GM12878 (cell line): ENCODE measurements around the gene RBL2. TPM values are rescaled to one million over a fixed set of nuclear protein-coding genes. Genes with fewer than 3 reads are reported as not detected.

Experiments used
- ATAC-seq: fragments of 200-7000 bp; cut with Tn5 transposase; 3 replicates; pipeline ENCODE4 v1.9.1; 2020; ENCODE audit warnings: mild to moderate bottlenecking, moderate library complexity
- BruUV-seq: library from RNA; stranded (reverse); fragments of 400-500 nt; replicated peaks from 2 replicates; lab custom pipeline; 2021; lab: Mats Ljungman, UMichigan
- CTCF ChIA-PET: fragments of 300-600 bp; sonication (Branson Sonifier 250); formaldehyde crosslinking; extraction: SDS; loops from one replicate; lab custom pipeline; 2021; ENCODE audit warnings: inconsistent platforms; lab: Yijun Ruan, JAX
- POLR2A ChIA-PET: fragments of 350-600 bp; formaldehyde crosslinking; extraction: SDS; loops from one replicate; lab custom pipeline; 2021; ENCODE audit warnings: inconsistent platforms; lab: Charles Lee
- RAD21 ChIA-PET: fragments of 300-600 bp; sonication (Branson Sonifier 250); formaldehyde crosslinking; loops from one replicate; lab custom pipeline; 2023; ENCODE audit warnings: antibody characterized with exemption; ENCODE audit not compliant: unreplicated experiment; lab: Charles Lee
- SMC1A ChIA-PET: fragments of 300-600 bp; sonication (Branson Sonifier 250); formaldehyde crosslinking; loops from one replicate; lab custom pipeline; 2023; ENCODE audit not compliant: unreplicated experiment, uncharacterized antibody; lab: Charles Lee
- DNase-seq: peaks from one replicate; pipeline ENCODE4 v3.0.0-alpha.2; 2011; ENCODE audit warnings: low read depth, low spot score
- FAIRE-seq: peaks from 3 replicates; lab custom pipeline; 2011; peaks lifted over from hg19 to GRCh38; lab: Jason Lieb, UNC
- H2AFZ ChIP-seq: 2 replicates; pipeline ENCODE4 v1.6.0; 2011; ENCODE audit warnings: low read depth, low read length, control low read depth; ENCODE audit not compliant: control insufficient read depth
- H3K27ac ChIP-seq: 2 replicates; pipeline ENCODE4 v1.5.1; 2011; ENCODE audit warnings: control low read depth; ENCODE audit not compliant: control insufficient read depth, insufficient read depth
- H3K27me3 ChIP-seq, 2 experiments: replicated peaks in 1 of 2; 2 replicates each; pipeline versions ENCODE4 v1.6.0 to v1.6.1; 2011; ENCODE audit warnings: low read length in 1 of 2; ENCODE audit not compliant: control insufficient read depth in 2 of 2, insufficient read depth in 2 of 2
- H3K36me3 ChIP-seq, 2 experiments: 2 replicates each; pipeline ENCODE4 v1.5.1; 2011; ENCODE audit warnings: low read length in 1 of 2; ENCODE audit not compliant: control insufficient read depth in 2 of 2, insufficient read depth in 2 of 2
- H3K4me1 ChIP-seq: 2 replicates; pipeline ENCODE4 v1.6.1; 2011; ENCODE audit warnings: mild to moderate bottlenecking, low read length, moderate library complexity, mixed read lengths; ENCODE audit not compliant: control insufficient read depth, insufficient read depth
- H3K4me2 ChIP-seq: 2 replicates; pipeline ENCODE4 v1.6.0; 2011; ENCODE audit warnings: control low read depth; ENCODE audit not compliant: control insufficient read depth, insufficient read depth
- H3K4me3 ChIP-seq: fragments of 200-600 bp; sonication (generic); 2 replicates; pipeline ENCODE4 v1.5.1; 2016
- H3K79me2 ChIP-seq: 2 replicates; pipeline ENCODE4 v1.6.0; 2011; ENCODE audit warnings: low read length; ENCODE audit not compliant: control insufficient read depth, insufficient read depth
- H3K9ac ChIP-seq: 2 replicates; pipeline ENCODE4 v1.8.0; 2011; ENCODE audit warnings: low read length, control low read depth, mixed read lengths; ENCODE audit not compliant: control insufficient read depth, insufficient read depth
- H3K9me3 ChIP-seq: replicated peaks from 3 replicates; pipeline ENCODE4 v1.5.1; 2011; ENCODE audit warnings: mild to moderate bottlenecking, low read length; ENCODE audit not compliant: control insufficient read depth, insufficient read depth
- H4K20me1 ChIP-seq: 2 replicates; pipeline ENCODE4 v1.6.0; 2011; ENCODE audit not compliant: control insufficient read depth, insufficient read depth
- BACH1 ChIP-seq: fragments of 450-650 bp; IDR thresholded peaks from 2 replicates; pipeline ENCODE4 v1.6.1; 2017; ENCODE audit warnings: mild to moderate bottlenecking, borderline replicate concordance
- BMI1 ChIP-seq: fragments of 450-650 bp; IDR thresholded peaks from 2 replicates; pipeline ENCODE4 v1.6.1; 2016; ENCODE audit warnings: mild to moderate bottlenecking, moderate library complexity, borderline replicate concordance
- CEBPB ChIP-seq, 2 experiments: fragments of 150-350 bp in 1 of 2; IDR thresholded peaks; 2 replicates each; pipeline ENCODE4 v1.6.1; 2012 to 2014; ENCODE audit warnings: low read depth in 2 of 2, low read length in 2 of 2, borderline replicate concordance in 1 of 2, inconsistent platforms in 1 of 2
- CEBPZ ChIP-seq: fragments of 150-350 bp; IDR thresholded peaks from 2 replicates; pipeline ENCODE4 v1.6.1; 2016; ENCODE audit warnings: low read depth, low read length
- CREM ChIP-seq: IDR thresholded peaks from 2 replicates; pipeline ENCODE4 v1.6.1; 2014; ENCODE audit warnings: antibody characterized with exemption, low read depth
- ETV6 ChIP-seq, 2 experiments: fragments of 450-650 bp in 1 of 2; IDR thresholded peaks in 1 of 2; conservative IDR thresholded peaks in 1 of 2; 2 replicates each; pipeline ENCODE4 v1.6.1; 2014; ENCODE audit warnings: antibody characterized with exemption in 1 of 2, borderline replicate concordance in 1 of 2, low read depth in 1 of 2, mild to moderate bottlenecking in 1 of 2, moderate library complexity in 1 of 2
- HSF1 ChIP-seq: fragments of 150-350 bp; IDR thresholded peaks from 2 replicates; pipeline ENCODE4 v1.6.1; 2014; ENCODE audit warnings: mild to moderate bottlenecking, low read depth, low read length
- IKZF2 ChIP-seq, 2 experiments: fragments of 450-650 bp; IDR thresholded peaks; 2 replicates each; pipeline ENCODE4 v1.6.1; 2017; ENCODE audit warnings: mild to moderate bottlenecking in 2 of 2, moderate library complexity in 2 of 2
- KLF5 ChIP-seq: fragments of 450-650 bp; IDR thresholded peaks from 2 replicates; pipeline ENCODE4 v1.6.1; 2014; ENCODE audit warnings: mild to moderate bottlenecking; ENCODE audit not compliant: partially characterized antibody
- MEF2B ChIP-seq: fragments of 450-650 bp; IDR thresholded peaks from 2 replicates; pipeline ENCODE4 v1.6.1; 2018; ENCODE audit warnings: mild to moderate bottlenecking, moderate library complexity; ENCODE audit not compliant: partially characterized antibody, poor library complexity, severe bottlenecking
- NR2C1 ChIP-seq: fragments of 450-650 bp; IDR thresholded peaks from 2 replicates; pipeline ENCODE4 v1.6.1; 2017; ENCODE audit warnings: antibody characterized with exemption, mild to moderate bottlenecking, moderate library complexity
- RCOR1 ChIP-seq: conservative IDR thresholded peaks from 2 replicates; pipeline ENCODE4 v1.6.1; 2012; ENCODE audit warnings: low read depth, low read length, improper control_type of control experiment
- RUNX3 ChIP-seq: IDR thresholded peaks from 2 replicates; pipeline ENCODE4 v1.6.1; 2012; ENCODE audit warnings: low read length, inconsistent platforms
- ZNF217 ChIP-seq: fragments of 450-650 bp; IDR thresholded peaks from 2 replicates; pipeline ENCODE4 v1.6.1; 2017; ENCODE audit warnings: antibody characterized with exemption, mild to moderate bottlenecking
- WGBS: methylation state at CpG from one replicate; pipeline ENCODE4 v1.1.6; 2016; ENCODE audit warnings: low lambda C conversion rate; ENCODE audit not compliant: insufficient replicate concordance, insufficient coverage; ENCODE audit errors: missing lambda C conversion rate; 5-methylcytosine and 5-hydroxymethylcytosine counted together
- in situ Hi-C: fragments of 300-500 bp; cut with MboI; formaldehyde crosslinking; loops from 9 replicates; pipeline ENCODE4 v1.14.3; 2018; ENCODE audit warnings: mixed read lengths
- intact Hi-C: fragments of 100-400 bp; cut with micrococcal nuclease; formaldehyde crosslinking; loops from one replicate; pipeline ENCODE4 v1.14.2; 2022; ENCODE audit not compliant: unreplicated experiment
- polyA plus RNA-seq, 11 experiments: library from polyadenylated mRNA; depleted of rRNA in 4 of 11; unstranded in 6 of 11; stranded (reverse) in 5 of 11; fragments of >200 nt; fragmentation: Nextera tagmentation in 4 of 11; fragmentation: Illumina TruSeq in 1 of 11; extraction: Ambion mirVana in 4 of 11; extraction: Trizol in 1 of 11; gene quantifications; 1 replicate in 1 of 11; 2 replicates in 10 of 11; pipeline versions ENCODE4 v1.2.1 to v1.2.3, GENCODE V29; 2011 to 2016; ENCODE audit warnings: inconsistent platforms in 2 of 11, missing spikeins in 2 of 11, low read depth in 1 of 11
- total RNA-seq, 4 experiments: library from RNA; depleted of rRNA in 3 of 4; stranded (reverse); fragments of >200 nt in 3 of 4; fragmentation: Illumina TruSeq in 1 of 4; extraction: Trizol in 1 of 4; gene quantifications; 2 replicates each; pipeline versions ENCODE4 v1.2.1 to v1.2.3, GENCODE V29; 2013 to 2021
- TF ChIP-seq, protein P1 (sequence below): fragments of 450-650 bp; IDR thresholded peaks from 2 replicates; pipeline ENCODE4 v1.6.1; 2016; ENCODE audit warnings: mild to moderate bottlenecking, moderate library complexity, borderline replicate concordance

Gene RBL2
- total and polyA plus RNA-seq, 10 of the 15 experiments (the other 5 are each of a cell fraction or from before 2014, with no cell fraction given) = 10.0 to 107 (median 39.0) TPM

DNA sequence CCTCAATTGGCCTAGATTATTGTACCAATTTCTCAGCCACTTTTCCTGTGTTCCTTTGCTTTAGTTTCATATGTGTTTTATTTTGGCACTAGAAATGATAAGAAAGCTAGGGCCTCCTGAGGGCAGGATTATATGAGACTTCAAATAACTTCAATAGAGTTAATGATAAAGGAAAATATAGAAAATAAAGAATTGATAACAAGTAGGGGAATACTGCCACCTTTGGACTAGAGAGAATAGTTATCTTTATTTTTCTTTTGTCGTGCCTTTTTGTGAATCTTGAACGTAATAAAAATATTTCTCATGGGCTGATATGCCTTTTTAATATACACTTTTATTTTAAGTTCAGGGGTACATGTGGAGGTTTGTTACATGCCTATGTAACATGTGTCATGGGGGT, 29.3 kb upstream of the RBL2 start (continued):
- TF ChIP-seq CEBPZ = no peak
- TF ChIP-seq, all 136 proteins: peak for 0

GRCh38 chr16:53412549-53412948, 21.7 kb upstream of the RBL2 start:
- H3K4me3 ChIP-seq = no peak overlapping the region
- RAD21 ChIA-PET = no interaction called here
- H3K79me2 ChIP-seq = no peaks in the 10 kb centered on the region
- H4K20me1 ChIP-seq = no peaks in the 10 kb centered on the region
- FAIRE-seq (no peak), DNase-seq (no peak), ATAC-seq (no peak)
- H3K9me3 ChIP-seq = no peaks in the 10 kb centered on the region
- no peak overlapping the region for H2AFZ ChIP-seq
- intact Hi-C loops = no loop called here
- no peaks in the 10 kb centered on the region for H3K27me3 ChIP-seq
- H3K9ac ChIP-seq = no peak overlapping the region
- no TSS peak for BruUV-seq
- CTCF ChIA-PET = no interaction called here
- H3K36me3 ChIP-seq = no peaks in the 10 kb centered on the region
- SMC1A ChIA-PET = no interaction called here
- no peak overlapping the region for H3K27ac ChIP-seq
- POLR2A ChIA-PET = no interaction called here
- no peaks in the 10 kb centered on the region for H3K4me1 ChIP-seq
- WGBS = 72% methylated on average over 18 of the region's 18 CpGs
- in situ Hi-C loops = no loop called here
- H3K4me2 ChIP-seq = no peak overlapping the region
- TF ChIP-seq CREM (no peak), NR2C1 (no peak), IKZF2 (IDR thresholded peaks at IDR 0.05) (no peak), ETV6 (conservative IDR thresholded peaks at IDR 0.05 in 1 of 2, IDR thresholded peaks at IDR 0.05 in 1 of 2; ENCODE audit: borderline replicate concordance in 1 of 2, low read depth in 1 of 2) (no peak), CEBPB (IDR thresholded peaks at IDR 0.05; ENCODE audit: borderline replicate concordance in 1 of 2, low read depth in 2 of 2, low read length in 2 of 2) (no peak), RUNX3 (no peak), KLF5 (no peak), BMI1 (no peak), MEF2B (no peak), ZNF217 (no peak), BACH1 (no peak), RCOR1 (no peak), HSF1 (no peak)
- TF ChIP-seq, protein P1, sequence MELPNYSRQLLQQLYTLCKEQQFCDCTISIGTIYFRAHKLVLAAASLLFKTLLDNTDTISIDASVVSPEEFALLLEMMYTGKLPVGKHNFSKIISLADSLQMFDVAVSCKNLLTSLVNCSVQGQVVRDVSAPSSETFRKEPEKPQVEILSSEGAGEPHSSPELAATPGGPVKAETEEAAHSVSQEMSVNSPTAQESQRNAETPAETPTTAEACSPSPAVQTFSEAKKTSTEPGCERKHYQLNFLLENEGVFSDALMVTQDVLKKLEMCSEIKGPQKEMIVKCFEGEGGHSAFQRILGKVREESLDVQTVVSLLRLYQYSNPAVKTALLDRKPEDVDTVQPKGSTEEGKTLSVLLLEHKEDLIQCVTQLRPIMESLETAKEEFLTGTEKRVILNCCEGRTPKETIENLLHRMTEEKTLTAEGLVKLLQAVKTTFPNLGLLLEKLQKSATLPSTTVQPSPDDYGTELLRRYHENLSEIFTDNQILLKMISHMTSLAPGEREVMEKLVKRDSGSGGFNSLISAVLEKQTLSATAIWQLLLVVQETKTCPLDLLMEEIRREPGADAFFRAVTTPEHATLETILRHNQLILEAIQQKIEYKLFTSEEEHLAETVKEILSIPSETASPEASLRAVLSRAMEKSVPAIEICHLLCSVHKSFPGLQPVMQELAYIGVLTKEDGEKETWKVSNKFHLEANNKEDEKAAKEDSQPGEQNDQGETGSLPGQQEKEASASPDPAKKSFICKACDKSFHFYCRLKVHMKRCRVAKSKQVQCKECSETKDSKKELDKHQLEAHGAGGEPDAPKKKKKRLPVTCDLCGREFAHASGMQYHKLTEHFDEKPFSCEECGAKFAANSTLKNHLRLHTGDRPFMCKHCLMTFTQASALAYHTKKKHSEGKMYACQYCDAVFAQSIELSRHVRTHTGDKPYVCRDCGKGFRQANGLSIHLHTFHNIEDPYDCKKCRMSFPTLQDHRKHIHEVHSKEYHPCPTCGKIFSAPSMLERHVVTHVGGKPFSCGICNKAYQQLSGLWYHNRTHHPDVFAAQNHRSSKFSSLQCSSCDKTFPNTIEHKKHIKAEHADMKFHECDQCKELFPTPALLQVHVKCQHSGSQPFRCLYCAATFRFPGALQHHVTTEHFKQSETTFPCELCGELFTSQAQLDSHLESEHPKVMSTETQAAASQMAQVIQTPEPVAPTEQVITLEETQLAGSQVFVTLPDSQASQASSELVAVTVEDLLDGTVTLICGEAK = no peak
